ENCODE data around the gene DLG4.

Gene DLG4

GRCh38 chr17:7214300-7215135 lies 5.1 kb downstream of the DLG4 start:
- DNase-seq (ENCODE audit: low read depth) = peak; percentile 98

DNA sequence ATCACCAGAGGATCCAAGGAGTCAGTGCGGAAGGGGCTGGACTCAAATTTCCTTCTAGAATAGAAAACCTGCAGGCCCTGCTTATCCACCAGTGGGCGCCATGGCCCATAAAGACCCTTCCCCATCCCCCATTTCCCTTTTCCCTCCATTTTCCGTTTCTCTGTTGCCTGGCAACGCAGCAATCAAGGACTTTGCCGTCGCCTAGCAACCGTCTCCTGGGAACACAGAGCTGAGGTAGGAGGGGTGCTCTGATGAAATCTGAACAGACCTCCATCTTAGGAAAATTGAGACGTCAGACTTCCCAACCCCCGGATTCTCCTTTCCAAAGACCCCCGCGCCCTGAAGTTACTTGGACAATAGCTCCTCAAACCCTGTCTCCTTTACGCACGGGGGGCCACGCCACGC lies 5.7 kb downstream of the DLG4 start:
- peak; percentile 75 for DNase-seq (ENCODE audit: low read depth)

GRCh38 chr17:7211491-7212273 lies 8.0 kb downstream of the DLG4 start:
- DNase-seq (ENCODE audit: low read depth) = no peak

GRCh38 chr17:7208754-7209460 lies 10.7 kb downstream of the DLG4 start:
- no peak for DNase-seq (ENCODE audit: low read depth)

GRCh38 chr17:7208027-7208571 lies 11.5 kb downstream of the DLG4 start:
- DNase-seq (ENCODE audit: low read depth) = no peak

GRCh38 chr17:7207120-7208001 lies 12.3 kb downstream of the DLG4 start:
- DNase-seq (ENCODE audit: low read depth) = no peak

DNA sequence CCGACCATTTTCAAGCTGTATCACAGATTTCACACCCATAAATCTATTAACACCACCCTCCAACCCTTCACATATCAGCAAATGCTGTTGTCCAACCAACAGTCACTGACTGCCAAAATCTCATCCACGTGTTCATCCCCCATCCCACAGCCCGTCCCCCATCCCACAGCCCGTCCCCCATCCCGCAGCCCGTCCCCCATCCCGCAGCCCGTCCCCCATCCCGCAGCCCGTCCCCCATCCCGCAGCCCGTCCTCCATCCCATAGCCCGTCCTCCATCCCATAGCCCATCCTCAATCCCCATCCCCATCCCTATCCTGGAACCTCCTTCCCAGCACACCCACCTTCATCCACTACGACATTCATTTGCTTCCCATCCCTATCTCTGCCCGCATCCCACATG lies 14.1 kb downstream of the DLG4 start:
- no peak for DNase-seq (ENCODE audit: low read depth)

- peak; percentile 99 for DNase-seq (ENCODE audit: low read depth)
These were observed 14.7 kb downstream of the DLG4 start for GRCh38 chr17:7204828-7205461.

- peak; percentile 19 for DNase-seq (ENCODE audit: low read depth)
These were observed 15.3 kb downstream of the DLG4 start for GRCh38 chr17:7204336-7204735.

- DNase-seq (ENCODE audit: low read depth) = no peak
These were observed 16.2 kb downstream of the DLG4 start for GRCh38 chr17:7203391-7203790.

DNA sequence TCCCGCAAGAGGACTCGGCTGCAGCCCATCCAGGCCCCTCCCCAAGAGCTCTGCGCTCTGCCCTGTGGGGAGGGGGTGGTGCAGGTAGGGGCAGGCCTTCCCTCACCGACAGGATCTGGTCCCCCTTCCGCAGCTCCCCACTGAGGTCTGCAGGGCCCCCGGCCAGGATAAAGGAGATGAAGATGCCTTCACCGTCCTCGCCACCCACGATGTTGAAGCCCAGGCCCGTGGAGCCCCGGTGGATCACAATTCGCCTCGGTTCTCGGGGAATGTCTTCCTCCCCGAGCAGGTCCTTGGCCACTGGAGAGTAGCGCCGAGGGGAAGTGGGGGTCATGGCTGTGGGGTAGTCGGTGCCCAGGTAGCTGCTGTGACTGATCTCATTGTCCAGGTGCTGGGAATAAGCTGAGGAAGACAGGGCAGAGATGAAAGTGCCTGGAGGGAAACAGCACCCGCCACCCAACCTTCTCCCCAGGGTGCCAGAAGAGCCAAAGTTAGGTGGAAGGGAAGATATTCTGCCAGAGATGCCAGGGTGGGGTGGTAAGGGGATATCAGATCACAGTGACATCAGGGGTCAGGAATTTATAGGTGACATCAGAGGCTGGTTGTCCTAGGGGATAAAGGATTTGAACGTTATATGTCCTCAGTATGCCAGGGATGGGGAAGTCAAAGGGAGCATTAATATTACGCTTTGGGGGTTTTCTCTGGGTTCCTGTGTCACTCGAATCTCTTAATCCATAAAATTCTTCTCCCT lies 22.8 kb downstream of the DLG4 start:
- no peak for DNase-seq (ENCODE audit: low read depth)

- no peak for DNase-seq (ENCODE audit: low read depth)
These were observed 23.7 kb downstream of the DLG4 start for GRCh38 chr17:7195971-7196370.

DNA sequence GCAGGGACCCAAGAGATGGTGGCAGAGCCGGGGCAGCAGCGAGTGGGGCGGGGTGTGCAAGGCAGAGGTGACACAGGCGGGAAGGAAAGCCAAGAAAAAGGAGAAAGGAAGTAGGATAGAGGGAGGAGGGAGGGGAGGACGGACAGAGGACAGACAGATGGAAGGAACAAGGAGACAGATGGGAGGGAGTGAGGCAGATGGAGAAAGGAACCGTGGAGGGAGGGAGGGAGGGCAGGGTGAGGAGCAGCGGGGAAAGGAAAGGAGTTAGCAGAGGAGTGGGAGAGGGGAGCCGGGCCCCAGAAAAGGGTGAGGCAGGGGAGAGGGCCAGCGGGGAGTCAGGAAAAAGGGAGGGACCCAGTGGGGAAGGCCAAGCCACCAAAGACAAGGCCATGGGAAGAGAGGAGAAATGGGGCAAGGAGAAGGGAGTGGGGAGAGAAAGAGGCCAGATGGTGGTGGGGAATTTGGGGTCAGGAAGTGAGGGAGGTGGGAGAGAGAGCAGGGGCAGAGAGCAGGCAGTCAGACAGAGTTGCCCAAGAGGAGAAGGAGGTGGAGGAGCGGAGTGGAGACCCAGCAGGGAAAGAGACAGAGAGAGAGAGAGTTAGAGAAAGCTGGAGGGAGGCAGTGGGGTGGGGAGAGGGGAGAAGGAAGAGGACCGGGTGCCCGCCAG lies 27.2 kb downstream of the DLG4 start:
- no peak for DNase-seq (ENCODE audit: low read depth)

DNA sequence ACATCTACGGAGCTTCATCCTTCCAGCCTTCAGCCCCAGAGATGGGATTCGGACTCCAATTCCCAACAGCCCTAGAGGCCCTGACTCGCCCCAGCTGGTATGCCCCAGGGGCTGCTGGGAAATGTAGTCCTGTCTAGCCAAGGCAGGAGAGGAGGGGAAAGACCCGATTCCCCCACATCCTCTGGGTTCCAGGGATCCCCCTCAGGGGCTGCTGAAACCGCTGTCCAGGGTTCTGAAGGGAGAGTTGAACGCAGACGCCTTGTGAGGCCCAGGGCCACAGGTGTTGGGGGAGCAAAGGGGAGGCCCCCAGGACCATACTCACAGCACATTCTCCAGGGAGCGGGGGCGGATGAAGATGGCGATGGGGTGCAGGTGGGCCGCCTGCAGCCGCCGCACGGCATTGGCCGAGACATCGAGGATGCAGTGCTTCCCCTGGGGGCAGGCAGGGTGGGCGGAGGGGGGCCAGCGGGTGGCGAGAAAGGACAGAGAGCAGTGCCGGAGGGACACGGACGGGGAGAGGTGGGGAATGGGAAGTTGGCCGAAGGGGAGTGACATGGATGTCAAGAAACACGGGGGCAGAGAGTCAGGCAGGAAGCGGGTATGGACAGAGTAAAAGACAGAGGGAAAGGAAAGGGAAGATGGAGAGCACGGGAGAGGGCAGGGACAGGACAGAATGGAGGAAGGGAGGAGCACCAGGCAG lies 27.9 kb downstream of the DLG4 start:
- DNase-seq (ENCODE audit: low read depth) = no peak

- no peak for DNase-seq (ENCODE audit: low read depth)
These were observed 28.6 kb downstream of the DLG4 start for GRCh38 chr17:7191069-7191468.

GRCh38 chr17:7190276-7190917 lies 29.2 kb downstream of the DLG4 start:
- no peak for DNase-seq (ENCODE audit: low read depth)

GRCh38 chr17:7186241-7186640 lies 33.4 kb downstream of the DLG4 start:
- no peak for DNase-seq (ENCODE audit: low read depth)

- DNase-seq (ENCODE audit: low read depth) = no peak
These were observed 35.0 kb downstream of the DLG4 start for GRCh38 chr17:7184647-7185046.

Data from T-helper 22 cell (primary cell).